ENCODE measurements around the gene LRP11.

The LRP11 gene

DNA sequence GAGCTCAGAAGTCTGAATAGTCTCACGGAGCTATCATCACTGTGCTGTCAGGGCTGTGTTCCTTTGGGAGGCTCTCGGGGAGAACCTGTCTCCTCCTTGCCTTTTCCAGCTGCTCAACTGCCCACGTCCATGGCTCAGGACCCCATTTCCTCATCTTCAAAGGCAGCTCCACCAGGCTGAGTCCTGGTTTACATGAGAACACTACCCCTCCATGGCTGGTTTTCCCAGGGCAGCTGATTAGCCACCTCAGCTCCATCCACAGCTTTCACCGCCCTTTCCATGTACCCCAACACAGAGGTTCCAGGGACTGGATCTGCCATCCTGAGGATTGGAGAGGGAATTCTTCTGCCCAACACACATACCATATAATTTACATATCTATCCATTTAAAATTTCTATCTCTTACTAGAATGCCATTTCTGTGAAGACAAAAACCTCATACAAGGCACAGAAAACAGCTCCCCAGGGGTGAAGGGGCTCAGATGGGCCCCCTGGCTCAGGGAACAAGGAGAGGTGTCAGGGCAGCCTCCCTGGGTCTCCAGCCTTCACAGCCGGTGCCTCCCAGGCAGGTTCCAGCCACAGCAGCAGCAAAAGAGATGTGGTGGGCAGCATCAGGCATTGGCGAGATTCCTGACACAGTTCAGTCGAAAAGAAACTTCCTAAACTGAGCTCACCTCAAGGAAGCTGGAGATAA, 35.9 kb upstream of the LRP11 start:
- Histone ChIP-seq H3K4me3 (ENCODE audit: low read depth, low read length) (no peak overlapping the region), H3K36me3 (ENCODE audit: control insufficient read depth in 2 of 2, insufficient read depth in 1 of 2, low read length in 2 of 2) (no peaks in the 10 kb centered on the region), H3K27ac (ENCODE audit: extremely low read depth, low read depth, low read length) (no peak overlapping the region), H3K9me3 (ENCODE audit: control insufficient read depth, insufficient read depth, low read depth, low read length) (no peaks in the 10 kb centered on the region), H3K4me1 (ENCODE audit: control insufficient read depth, insufficient read depth, low read length) (peaks cover 8% of the 10 kb centered on the region)
- POLR2A ChIA-PET, result no interaction called here
- CTCF ChIA-PET, result interaction anchor here (1.0 kb wide), 1 partner anchor 57 kb away, joined by 4 read pairs; no protein-coding TSS in a partner anchor
- no peak for TF ChIP-seq ZNF610 (tag by site-specific recombination; IDR thresholded peaks at IDR 0.05; ENCODE audit: borderline replicate concordance)
- no peak for TF ChIP-seq SP2 (tag by site-specific recombination; IDR thresholded peaks at IDR 0.05)
- TF ChIP-seq KLF1 (tag by site-specific recombination; IDR thresholded peaks at IDR 0.05), result no peak
- no peak for TF ChIP-seq OSR2 (tag by site-specific recombination; IDR thresholded peaks at IDR 0.05)
- TF ChIP-seq, protein P1, sequence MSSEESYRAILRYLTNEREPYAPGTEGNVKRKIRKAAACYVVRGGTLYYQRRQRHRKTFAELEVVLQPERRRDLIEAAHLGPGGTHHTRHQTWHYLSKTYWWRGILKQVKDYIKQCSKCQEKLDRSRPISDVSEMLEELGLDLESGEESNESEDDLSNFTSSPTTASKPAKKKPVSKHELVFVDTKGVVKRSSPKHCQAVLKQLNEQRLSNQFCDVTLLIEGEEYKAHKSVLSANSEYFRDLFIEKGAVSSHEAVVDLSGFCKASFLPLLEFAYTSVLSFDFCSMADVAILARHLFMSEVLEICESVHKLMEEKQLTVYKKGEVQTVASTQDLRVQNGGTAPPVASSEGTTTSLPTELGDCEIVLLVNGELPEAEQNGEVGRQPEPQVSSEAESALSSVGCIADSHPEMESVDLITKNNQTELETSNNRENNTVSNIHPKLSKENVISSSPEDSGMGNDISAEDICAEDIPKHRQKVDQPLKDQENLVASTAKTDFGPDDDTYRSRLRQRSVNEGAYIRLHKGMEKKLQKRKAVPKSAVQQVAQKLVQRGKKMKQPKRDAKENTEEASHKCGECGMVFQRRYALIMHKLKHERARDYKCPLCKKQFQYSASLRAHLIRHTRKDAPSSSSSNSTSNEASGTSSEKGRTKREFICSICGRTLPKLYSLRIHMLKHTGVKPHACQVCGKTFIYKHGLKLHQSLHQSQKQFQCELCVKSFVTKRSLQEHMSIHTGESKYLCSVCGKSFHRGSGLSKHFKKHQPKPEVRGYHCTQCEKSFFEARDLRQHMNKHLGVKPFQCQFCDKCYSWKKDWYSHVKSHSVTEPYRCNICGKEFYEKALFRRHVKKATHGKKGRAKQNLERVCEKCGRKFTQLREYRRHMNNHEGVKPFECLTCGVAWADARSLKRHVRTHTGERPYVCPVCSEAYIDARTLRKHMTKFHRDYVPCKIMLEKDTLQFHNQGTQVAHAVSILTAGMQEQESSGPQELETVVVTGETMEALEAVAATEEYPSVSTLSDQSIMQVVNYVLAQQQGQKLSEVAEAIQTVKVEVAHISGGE (tag by site-specific recombination; conservative IDR thresholded peaks at IDR 0.05; ENCODE audit: low read depth), result no peak
- TF ChIP-seq ZNF521 (tag by site-specific recombination; IDR thresholded peaks at IDR 0.05), result no peak

DNA sequence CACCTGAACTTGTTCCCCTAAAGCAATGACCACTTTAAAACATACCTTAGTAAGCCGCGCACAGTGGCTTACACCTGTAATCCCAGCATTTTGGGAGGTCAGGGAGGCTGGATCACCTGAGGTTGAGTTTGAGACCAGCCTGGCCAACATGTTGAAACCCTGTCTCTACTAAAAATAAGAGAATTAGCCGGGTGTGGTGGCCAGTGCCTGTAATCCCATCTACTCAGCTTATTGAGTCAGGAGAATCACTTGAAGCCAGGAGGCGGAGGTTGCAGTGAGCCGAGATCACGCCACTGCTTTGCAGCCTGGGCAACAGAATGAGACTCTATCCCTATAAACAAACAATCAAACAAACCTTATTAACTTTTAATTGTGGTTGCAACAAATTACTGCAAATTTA, 35.3 kb upstream of the LRP11 start:
- CTCF ChIA-PET, result no interaction called here

More for the DNA sequence above, 35.3 kb upstream of the LRP11 start:
- no peak overlapping the region for H3K4me3 ChIP-seq (ENCODE audit: low read depth, low read length)
- H3K27ac ChIP-seq (ENCODE audit: extremely low read depth, low read depth, low read length), result no peak overlapping the region
- no peaks in the 10 kb centered on the region for H3K36me3 ChIP-seq (ENCODE audit: control insufficient read depth in 2 of 2, insufficient read depth in 1 of 2, low read length in 2 of 2)
- POLR2A ChIA-PET, result no interaction called here
- TF ChIP-seq, protein P2, sequence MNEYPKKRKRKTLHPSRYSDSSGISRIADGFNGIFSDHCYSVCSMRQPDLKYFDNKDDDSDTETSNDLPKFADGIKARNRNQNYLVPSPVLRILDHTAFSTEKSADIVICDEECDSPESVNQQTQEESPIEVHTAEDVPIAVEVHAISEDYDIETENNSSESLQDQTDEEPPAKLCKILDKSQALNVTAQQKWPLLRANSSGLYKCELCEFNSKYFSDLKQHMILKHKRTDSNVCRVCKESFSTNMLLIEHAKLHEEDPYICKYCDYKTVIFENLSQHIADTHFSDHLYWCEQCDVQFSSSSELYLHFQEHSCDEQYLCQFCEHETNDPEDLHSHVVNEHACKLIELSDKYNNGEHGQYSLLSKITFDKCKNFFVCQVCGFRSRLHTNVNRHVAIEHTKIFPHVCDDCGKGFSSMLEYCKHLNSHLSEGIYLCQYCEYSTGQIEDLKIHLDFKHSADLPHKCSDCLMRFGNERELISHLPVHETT (tag by site-specific recombination; IDR thresholded peaks at IDR 0.05), result no peak
- TF ChIP-seq ZSCAN16 (tag by site-specific recombination; IDR thresholded peaks at IDR 0.05) (no peak), EGR2 (tag by site-specific recombination; IDR thresholded peaks at IDR 0.05; ENCODE audit: low read depth) (no peak), ZNF19 (tag by site-specific recombination; IDR thresholded peaks at IDR 0.05; ENCODE audit: low read depth) (no peak), ZNF157 (tag by site-specific recombination; IDR thresholded peaks at IDR 0.05) (no peak), ZBTB17 (tag by site-specific recombination; IDR thresholded peaks at IDR 0.05) (no peak), ZNF175 (tag by site-specific recombination; IDR thresholded peaks at IDR 0.05) (no peak), ZNF521 (tag by site-specific recombination; IDR thresholded peaks at IDR 0.05) (no peak), KLF8 (tag by site-specific recombination; IDR thresholded peaks at IDR 0.05) (no peak), ZNF112 (tag by site-specific recombination; IDR thresholded peaks at IDR 0.05) (no peak), WT1 (tag by site-specific recombination; IDR thresholded peaks at IDR 0.05) (no peak), ZNF114 (tag by site-specific recombination; IDR thresholded peaks at IDR 0.05) (no peak), ZNF560 (tag by site-specific recombination; IDR thresholded peaks at IDR 0.05; ENCODE audit: borderline replicate concordance) (no peak), ZNF529 (tag by site-specific recombination; IDR thresholded peaks at IDR 0.05; ENCODE audit: insufficient replicate concordance) (no peak)
- TF ChIP-seq, protein P3, sequence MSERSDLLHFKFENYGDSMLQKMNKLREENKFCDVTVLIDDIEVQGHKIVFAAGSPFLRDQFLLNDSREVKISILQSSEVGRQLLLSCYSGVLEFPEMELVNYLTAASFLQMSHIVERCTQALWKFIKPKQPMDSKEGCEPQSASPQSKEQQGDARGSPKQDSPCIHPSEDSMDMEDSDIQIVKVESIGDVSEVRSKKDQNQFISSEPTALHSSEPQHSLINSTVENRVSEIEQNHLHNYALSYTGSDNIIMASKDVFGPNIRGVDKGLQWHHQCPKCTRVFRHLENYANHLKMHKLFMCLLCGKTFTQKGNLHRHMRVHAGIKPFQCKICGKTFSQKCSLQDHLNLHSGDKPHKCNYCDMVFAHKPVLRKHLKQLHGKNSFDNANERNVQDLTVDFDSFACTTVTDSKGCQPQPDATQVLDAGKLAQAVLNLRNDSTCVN (tag by site-specific recombination; optimal IDR thresholded peaks at IDR 0.05), result no peak
- TF ChIP-seq, protein P4, sequence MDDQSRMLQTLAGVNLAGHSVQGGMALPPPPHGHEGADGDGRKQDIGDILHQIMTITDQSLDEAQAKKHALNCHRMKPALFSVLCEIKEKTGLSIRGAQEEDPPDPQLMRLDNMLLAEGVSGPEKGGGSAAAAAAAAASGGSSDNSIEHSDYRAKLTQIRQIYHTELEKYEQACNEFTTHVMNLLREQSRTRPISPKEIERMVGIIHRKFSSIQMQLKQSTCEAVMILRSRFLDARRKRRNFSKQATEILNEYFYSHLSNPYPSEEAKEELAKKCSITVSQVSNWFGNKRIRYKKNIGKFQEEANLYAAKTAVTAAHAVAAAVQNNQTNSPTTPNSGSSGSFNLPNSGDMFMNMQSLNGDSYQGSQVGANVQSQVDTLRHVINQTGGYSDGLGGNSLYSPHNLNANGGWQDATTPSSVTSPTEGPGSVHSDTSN (CRISPR knock-in tag; IDR thresholded peaks at IDR 0.05), result no peak
- TF ChIP-seq, protein P5, sequence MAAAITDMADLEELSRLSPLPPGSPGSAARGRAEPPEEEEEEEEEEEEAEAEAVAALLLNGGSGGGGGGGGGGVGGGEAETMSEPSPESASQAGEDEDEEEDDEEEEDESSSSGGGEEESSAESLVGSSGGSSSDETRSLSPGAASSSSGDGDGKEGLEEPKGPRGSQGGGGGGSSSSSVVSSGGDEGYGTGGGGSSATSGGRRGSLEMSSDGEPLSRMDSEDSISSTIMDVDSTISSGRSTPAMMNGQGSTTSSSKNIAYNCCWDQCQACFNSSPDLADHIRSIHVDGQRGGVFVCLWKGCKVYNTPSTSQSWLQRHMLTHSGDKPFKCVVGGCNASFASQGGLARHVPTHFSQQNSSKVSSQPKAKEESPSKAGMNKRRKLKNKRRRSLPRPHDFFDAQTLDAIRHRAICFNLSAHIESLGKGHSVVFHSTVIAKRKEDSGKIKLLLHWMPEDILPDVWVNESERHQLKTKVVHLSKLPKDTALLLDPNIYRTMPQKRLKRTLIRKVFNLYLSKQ (tag by site-specific recombination; IDR thresholded peaks at IDR 0.05; ENCODE audit: borderline replicate concordance), result no peak
- peaks cover 9% of the 10 kb centered on the region for H3K4me1 ChIP-seq (ENCODE audit: control insufficient read depth, insufficient read depth, low read length)
- H3K9me3 ChIP-seq (ENCODE audit: control insufficient read depth, insufficient read depth, low read depth, low read length), result no peaks in the 10 kb centered on the region

Measured in HEK293 (cell line).